Superior temporal gyrus (tissue), 1 donor: ENCODE data around the gene ELOF1.
A peak's percentile ranks its signal among the peaks of the same experiment; 100 is the strongest.

Experiments
- DNase-seq: peaks from one replicate; pipeline ENCODE4 v3.0.0-alpha.2; 2016; ENCODE audit errors: extremely low spot score

ELOF1 gene

DNA sequence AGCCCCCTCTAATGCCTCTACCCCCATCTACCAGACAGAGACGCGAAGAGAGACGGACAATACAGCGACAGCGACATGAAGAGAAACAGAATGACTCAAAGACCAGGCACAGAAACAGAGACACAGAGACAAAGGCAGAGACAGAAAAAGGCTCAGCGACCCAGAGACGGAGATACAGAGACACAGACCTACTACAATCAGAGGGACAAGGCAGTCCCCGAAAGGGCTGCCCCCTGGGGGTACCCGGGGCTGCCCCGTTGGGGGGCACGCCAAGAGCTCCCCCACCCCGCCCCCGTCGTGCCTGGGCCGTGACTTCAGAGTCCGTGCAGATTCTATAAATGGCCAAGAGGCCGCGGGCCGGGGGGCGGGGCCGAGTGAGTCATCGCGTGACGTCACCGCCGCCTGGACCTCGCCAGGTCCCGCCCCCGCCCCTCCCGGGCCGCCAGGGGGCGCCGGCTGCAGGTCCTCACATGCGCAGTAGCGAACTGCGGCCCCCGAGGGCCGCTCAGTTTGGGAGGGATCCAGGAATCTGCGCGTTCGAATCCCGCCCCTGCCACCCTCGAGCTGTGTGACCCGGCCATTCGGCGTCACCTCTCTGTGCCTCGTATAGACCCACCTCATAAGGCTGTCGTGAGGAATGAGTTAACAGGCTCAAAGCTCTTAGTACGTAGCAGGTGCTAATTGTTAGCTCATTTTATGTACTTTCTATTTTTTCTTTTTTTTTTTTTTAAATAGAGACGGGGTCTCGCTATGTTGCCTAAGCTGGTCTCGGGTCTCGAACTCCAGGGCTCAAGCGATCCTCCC lies 23.0 kb downstream of the ELOF1 start:
- DNase-seq = peak; percentile 77

DNA sequence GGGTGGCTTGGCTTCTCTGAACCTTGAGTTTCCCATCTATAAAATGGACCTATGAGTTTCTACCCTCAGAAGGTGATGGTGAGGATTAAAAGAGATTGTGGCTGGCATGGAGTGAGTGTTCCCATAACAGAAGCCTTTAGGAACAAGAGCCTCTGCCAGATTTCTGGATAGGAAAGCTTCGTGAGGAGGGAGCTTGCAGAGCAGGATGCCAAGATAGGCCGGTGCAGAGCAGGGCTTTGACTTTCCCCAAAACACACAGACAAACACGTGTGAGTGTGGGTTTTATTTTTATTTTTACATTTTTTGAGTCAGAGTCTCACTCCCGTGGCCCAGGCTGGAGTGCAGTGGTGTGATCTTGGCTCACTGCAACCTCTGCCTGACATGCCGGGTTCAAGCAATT lies 24.1 kb downstream of the ELOF1 start:
- DNase-seq = peak; percentile 25

DNA sequence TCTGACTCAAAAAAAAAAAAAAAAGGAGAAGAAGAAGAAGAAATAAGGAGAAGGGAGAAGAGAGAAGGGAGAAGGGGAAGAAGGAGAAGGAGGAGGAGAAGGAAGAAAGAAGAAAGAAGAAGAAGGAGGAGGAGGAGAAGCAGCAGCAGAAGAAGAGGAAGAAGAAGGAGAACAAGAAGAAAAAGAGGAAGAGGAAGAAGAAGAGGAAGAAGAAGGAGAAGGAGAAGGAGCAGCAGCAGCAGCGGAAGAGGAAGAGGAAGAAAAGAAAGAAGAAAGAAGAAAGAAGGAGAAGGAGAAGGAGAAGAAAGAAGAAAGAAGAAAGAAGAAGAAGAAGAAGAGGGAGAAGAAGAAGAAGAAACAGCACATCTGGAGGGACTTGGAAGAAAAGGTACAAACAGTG lies 24.5 kb downstream of the ELOF1 start:
- DNase-seq = no peak

DNA sequence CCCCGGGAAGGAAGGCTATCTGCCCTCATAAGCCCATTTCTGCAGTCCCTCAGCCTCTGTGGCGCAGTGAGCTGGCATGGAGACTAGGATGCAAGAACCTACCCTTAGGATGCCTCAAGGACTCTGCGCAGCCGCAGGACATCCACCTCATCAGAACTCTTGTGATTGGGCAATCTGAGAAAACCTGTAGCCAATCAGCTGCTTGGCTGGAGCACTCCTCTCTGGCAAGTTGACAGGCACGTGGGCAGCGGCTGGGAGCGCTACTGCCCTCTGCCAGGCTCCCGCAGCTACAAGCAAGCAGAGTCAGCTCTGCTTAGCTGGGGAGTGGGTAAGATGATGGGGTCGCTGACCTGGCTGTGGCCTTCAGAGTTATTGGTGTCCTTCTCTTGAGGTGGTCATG lies 28.6 kb downstream of the ELOF1 start:
- DNase-seq = peak; percentile 98

DNA sequence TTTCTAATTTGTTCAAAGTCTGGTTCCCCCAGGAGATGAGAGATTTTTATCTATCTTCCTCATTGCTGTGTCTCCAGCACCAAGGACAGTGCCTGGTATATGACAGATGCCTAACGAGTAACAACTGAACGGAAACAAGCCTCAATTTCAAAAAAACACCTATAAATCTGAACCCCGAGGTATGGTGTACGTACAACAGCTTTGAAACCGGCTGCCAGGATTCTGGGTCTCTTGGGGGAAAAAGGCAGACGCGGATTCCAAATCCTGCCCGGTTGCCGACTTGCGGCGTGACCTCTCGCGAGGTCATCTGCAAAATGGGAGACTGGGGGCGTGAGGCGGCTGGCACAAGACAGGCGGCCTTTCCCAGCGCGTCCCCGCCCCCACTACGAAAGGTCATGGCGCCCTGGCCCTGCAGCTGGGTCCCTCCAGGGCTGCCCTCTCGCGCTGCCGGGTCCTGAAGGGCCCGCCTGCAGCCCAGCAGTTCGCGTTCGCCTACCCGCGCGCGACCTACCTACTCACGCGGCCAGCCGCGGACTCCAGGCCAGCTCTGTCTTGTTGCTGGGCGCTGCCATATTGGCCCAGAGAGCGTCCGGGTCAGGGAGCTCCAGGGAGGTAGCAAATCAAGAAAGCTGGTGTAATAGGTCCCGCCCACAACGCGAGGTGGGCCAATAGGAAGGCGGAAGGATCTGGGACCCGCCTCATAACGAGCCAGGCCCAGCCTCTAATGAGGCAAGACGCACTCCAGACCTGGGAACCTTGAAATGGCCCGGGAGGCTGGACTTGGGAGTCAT lies 30.3 kb downstream of the ELOF1 start, which contains the start of gene ECSIT:
Gene ECSIT, minus strand, starts transcription at position 584 of the 791 bp plus-strand sequence. CDS start 9,964 bp downstream, outside the sequence.
- peak; percentile 99 for DNase-seq

DNA sequence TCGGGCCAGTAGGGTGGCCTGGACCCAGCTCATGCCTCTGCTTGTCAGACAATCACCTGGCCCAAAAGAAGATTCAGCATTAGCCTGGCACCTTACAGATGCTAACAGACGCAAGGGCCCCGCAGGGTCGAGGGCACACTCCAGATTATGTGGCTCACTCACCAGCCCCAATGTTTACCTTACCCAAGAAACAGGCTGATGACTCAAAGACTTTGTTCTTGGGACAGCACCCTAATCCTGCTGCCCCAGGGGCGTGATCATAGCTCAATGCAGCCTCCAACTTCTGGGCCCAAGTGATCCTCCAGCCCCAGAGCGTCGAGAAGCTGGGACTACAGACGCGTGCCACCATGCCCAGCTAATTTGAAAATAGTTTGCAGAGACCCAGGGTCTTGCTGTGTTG lies 39.9 kb downstream of the ELOF1 start:
- no peak for DNase-seq

DNA sequence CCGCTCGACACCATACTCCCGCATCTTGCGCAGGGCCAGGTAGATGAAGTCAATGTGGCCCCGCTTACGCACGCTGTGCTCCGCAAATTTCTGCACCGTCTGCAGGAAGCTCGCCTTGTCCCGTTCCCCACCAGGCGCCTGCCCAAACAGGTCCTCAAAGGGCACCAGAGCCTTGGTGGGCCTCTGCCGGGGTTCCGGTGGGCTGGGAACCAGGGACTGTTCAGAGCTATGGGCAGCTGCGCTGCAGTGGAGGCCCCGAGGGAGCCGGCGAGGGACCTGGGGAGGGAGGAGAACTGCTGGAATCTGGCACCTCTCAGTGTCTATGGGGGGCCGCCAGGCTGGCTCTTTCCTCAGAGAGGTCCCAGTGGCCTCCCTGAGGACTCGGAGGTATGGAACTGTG lies 45.1 kb downstream of the ELOF1 start:
- DNase-seq = no peak

DNA sequence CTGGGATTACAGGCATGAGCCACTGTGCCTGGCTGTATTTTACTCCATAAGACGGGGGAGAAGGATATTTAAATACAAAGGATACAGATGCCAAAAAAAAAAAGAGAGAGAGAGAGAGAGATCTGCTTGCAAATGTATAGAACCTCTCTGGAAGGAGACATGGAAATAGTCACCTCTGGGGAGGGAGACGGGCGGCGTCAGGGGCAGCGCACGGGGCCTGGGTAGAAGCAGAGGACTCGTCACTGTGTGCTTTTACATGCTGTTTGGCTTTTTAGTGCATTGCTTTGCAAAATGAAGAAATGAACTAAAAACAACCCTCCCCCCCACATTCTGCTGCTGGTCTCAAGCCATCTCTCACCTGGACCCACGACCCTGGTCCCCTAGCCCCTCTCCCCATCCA lies 48.6 kb downstream of the ELOF1 start:
- no peak for DNase-seq

DNA sequence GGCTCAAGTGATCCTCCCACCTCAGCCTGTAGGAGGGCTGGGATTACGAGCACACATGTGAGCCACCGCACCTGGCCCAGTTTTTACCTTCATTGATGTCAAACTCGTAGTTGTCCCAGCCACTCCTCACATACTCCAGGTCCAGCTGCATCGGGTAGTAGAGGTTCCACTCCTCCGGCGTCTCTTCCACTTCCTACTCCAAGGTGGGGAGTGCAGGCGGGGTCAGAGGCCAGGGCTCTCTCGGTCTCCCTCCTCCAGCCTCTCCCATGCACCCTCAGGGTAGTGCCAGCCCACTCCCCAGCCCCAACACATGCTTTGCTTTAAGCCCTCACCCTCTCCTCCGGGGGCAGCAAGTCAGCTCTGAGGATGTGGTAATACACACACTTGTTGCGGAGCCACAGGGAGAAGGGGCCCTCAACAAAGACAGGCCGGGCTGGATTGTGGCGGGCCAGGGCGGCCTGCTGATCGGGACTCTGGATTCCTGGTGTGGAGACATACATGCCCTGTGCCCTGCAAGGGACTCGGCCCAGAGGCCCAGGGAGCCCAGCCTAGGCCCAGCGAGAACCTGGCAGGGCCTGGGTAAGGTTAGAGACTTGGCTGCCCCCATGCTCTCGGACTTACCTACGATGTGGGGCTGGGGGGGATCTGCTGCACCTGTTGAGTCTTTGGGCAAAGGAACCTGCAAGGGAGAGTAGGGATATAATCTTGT lies 51.5 kb downstream of the ELOF1 start:
- DNase-seq = no peak

DNA sequence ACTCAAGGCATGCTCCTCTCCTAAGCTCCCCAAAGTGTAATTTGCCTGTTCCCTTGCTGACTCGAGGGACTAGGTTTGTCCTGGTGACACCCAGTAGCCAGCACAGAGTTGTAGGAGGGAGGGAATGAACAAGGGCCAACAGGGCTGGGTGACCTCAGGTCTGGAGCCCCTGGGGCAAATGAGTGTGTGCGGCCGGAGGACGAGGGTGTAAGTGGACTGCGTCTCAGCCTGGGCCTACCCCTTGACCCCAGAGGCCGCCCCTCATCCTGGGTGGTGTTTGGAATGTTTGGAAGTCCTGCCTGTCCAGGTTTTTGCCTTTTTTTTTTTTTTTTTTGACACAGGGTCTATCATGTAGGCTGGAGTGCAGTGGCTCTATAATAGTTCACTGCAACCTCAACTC lies 52.1 kb downstream of the ELOF1 start:
- no peak for DNase-seq

DNA sequence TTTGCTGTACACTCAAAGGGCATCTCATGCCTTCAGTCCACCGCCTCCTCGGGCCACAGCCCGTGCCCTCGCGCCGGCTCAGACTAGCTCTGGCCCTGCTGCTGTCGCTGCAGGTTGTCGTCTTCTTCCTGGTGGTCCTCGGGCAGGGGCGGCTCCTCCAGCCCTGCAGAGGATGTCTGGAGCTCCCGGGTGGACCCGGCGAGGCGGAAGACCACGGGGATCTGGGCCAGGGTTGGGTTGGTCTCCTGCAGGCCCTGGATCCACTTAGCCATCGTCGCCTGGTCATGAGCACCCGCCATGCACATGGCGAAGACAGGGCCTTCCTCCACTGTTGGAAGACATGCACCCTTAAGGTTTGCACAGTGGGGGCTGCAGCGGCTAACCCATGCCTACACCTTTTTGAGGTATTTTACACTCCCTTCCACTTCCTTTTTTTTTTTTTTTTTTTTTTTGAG lies 52.9 kb downstream of the ELOF1 start:
- DNase-seq = no peak

DNA sequence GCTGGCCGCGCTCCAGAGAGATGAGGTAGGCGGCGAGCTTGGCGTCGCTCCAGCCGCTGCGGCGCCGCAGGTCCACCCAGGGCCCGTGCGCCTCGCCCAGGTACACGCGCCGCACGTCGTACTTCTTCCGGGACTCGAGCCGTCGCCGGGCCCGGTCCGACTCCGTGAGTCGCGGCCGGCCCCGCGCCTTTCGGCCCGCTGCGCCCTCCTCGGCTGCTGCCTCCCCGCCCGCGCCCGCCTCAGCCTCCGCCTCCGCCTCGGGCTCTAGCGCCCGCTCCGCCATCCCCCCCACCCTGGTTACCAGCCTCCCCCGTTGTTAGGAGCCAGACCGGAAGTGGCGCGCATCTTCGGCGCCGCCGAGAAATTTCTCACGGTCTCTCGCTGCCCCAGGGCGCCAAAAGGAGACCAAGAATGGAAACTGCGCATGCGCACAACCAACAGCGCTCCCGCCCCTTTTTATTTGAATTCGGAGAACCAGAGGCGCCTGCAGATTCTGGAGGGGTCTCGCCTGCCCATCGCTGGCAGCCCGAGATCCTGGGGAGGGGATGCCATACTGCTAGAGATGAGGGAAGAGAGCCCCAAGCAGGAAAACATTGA lies 53.4 kb downstream of the ELOF1 start, which contains the start of gene ZNF653:
Gene ZNF653, minus strand, starts transcription at position 336 of the 597 bp plus-strand sequence. Its CDS starts 53 bp downstream, at position 283.
- peak; percentile 96 for DNase-seq

DNA sequence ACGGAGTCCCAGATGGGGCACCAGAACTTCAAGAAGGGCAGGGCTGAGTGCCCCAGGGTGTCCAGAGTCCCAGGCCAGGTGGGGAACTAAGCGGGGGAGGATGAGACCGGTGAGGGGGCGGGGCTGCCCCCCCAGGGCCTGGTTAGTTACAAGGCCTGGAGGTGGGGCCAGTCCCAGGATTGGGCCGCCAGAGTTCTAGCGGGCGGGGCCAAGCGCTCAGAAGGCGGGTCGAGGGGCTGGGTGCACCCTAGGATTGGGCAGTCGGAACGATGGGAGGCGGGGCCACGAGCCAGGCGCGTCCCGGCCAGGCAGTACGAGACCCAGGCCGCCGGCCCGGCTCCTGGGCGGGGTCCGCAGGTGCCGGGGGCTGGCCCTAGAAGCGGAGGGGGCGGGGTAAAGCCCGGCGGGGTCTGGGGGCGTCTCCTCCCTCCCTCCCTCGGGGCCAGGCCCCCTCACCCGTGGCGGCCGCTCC lies 54.0 kb downstream of the ELOF1 start:
- DNase-seq = peak; percentile 93

DNA sequence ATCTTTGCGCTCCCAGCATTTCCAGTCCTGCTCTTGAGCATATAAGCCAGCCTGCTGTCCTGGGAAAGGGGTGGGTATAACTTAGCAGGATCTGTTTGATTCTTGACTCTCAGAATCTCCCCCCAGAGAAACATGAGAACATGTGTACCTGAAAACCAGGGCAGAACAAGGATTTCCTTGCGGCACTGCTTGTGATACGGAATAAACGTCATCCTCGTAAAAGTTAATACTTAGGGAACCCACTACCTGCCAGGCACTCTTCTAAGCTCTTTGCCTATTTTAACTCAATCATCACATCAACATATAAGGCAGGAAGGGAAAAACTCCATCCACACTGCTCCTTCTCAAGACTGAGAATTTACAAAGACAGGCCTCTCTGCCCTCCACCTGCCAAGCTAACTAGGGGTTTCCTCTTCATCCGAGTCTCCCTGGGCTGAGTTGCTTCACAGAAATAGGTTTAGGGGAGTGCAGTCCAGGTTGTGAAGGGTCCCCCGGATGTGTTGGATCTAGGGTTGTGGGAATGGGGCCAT lies 54.5 kb downstream of the ELOF1 start:
- peak; percentile 28 for DNase-seq
